HCT116 (cell line): Measurements from ENCODE around the gene WNT3A. TPM values are rescaled to one million over a fixed set of nuclear protein-coding genes. Genes with fewer than 3 reads are reported as not detected.

Experiments used
- ATAC-seq: fragments of 200-7000 bp; cut with Tn5 transposase; 2 replicates; pipeline ENCODE4 v1.9.1; 2020; ENCODE audit warnings: mild to moderate bottlenecking, moderate library complexity
- BruUV-seq: library from RNA; stranded (reverse); fragments of 400-500 nt; replicated peaks from 2 replicates; lab custom pipeline; 2021; lab: Mats Ljungman, UMichigan
- CTCF ChIA-PET: fragments of 300-600 bp; sonication (Branson Sonifier 250); formaldehyde crosslinking; loops from one replicate; lab custom pipeline; 2021; ENCODE audit warnings: antibody characterized with exemption; lab: Charles Lee
- POLR2A ChIA-PET: fragments of 300-600, 350-600 bp; sonication (Branson Sonifier 250); formaldehyde crosslinking; loops from one replicate; lab custom pipeline; 2021; ENCODE audit warnings: antibody characterized with exemption; lab: Charles Lee
- RAD21 ChIA-PET, 2 experiments: fragments of 300-600 bp; sonication (Branson Sonifier 250); formaldehyde crosslinking; loops; one replicate each; lab custom pipeline; 2023; ENCODE audit warnings: low total read pairs in 2 of 2; ENCODE audit not compliant: uncharacterized antibody in 2 of 2, unreplicated experiment in 2 of 2, low non-redundant PET in 1 of 2; lab: Charles Lee
- DNase-seq: peaks from one replicate; pipeline ENCODE4 v3.0.0-alpha.2; 2010; ENCODE audit warnings: low read depth, low spot score
- H2AFZ ChIP-seq: fragments of 200-600 bp; shearing (Covaris generic), sonication (generic); 2 replicates; pipeline ENCODE4 v1.6.1; 2017; ENCODE audit warnings: low read depth, mixed run types, mixed read lengths, antibody characterized with exemption, low read length; ENCODE audit not compliant: poor library complexity, severe bottlenecking
- H3K27ac ChIP-seq: 2 replicates; pipeline ENCODE4 v1.5.1; 2012; ENCODE audit warnings: low read depth, low read length
- H3K27me3 ChIP-seq: fragments of 200-600 bp; sonication (generic); 2 replicates; pipeline ENCODE4 v1.6.1; 2016; ENCODE audit warnings: mixed run types, low read length, mixed read lengths; ENCODE audit not compliant: insufficient read depth
- H3K36me3 ChIP-seq, 2 experiments: fragments of 200-500 bp in 1 of 2; fragments of 200-600 bp in 1 of 2; sonication (Bioruptor generic) in 1 of 2; sonication (generic) in 1 of 2; 2 replicates each; pipeline versions ENCODE4 v1.5.1 to v1.6.1; 2014 to 2016; ENCODE audit warnings: low read length in 2 of 2, inconsistent platforms in 1 of 2, mixed read lengths in 1 of 2, mixed run types in 1 of 2; ENCODE audit not compliant: insufficient read depth in 2 of 2, control insufficient read depth in 1 of 2
- H3K4me1 ChIP-seq, 2 experiments: fragments of 200-600 bp in 1 of 2; sonication (generic) in 1 of 2; 2 replicates each; pipeline versions ENCODE4 v1.5.1 to v1.6.1; 2012 to 2017; ENCODE audit warnings: low read length in 2 of 2, inconsistent platforms in 1 of 2, mild to moderate bottlenecking in 1 of 2, mixed read lengths in 1 of 2, mixed run types in 1 of 2, moderate library complexity in 1 of 2; ENCODE audit not compliant: insufficient read depth in 2 of 2, control insufficient read depth in 1 of 2
- H3K4me2 ChIP-seq: fragments of 200-600 bp; sonication (generic); 2 replicates; pipeline ENCODE4 v1.6.1; 2017; ENCODE audit warnings: mixed run types, low read length, mixed read lengths
- H3K4me3 ChIP-seq, 2 experiments: fragments of 200-600 bp in 1 of 2; sonication (generic) in 1 of 2; replicated peaks in 1 of 2; 2 replicates each; pipeline ENCODE4 v1.5.1; 2011 to 2016; ENCODE audit warnings: low read length in 2 of 2, control low read depth in 1 of 2, low read depth in 1 of 2, mild to moderate bottlenecking in 1 of 2, mixed read lengths in 1 of 2, mixed run types in 1 of 2
- H3K79me2 ChIP-seq: fragments of 200-600 bp; sonication (generic); 2 replicates; pipeline ENCODE4 v1.6.1; 2017; ENCODE audit warnings: mild to moderate bottlenecking, mixed run types, low read length, moderate library complexity, mixed read lengths; ENCODE audit not compliant: insufficient read depth
- H3K9ac ChIP-seq: fragments of 200-600 bp; sonication (generic); 2 replicates; pipeline ENCODE4 v1.6.1; 2016; ENCODE audit warnings: low read length, mixed read lengths
- H3K9me2 ChIP-seq: fragments of 200-600 bp; sonication (generic), shearing (Covaris generic); 2 replicates; pipeline ENCODE4 v1.6.1; 2017; ENCODE audit warnings: mixed run types, mild to moderate bottlenecking, moderate library complexity; ENCODE audit not compliant: insufficient read depth
- H3K9me3 ChIP-seq, 2 experiments: fragments of 200-500 bp in 1 of 2; fragments of 200-600 bp in 1 of 2; sonication (Bioruptor generic) in 1 of 2; sonication (generic) in 1 of 2; 2 replicates each; pipeline ENCODE4 v1.6.1; 2014 to 2017; ENCODE audit warnings: low read length in 2 of 2, mixed read lengths in 2 of 2, inconsistent platforms in 1 of 2, low read depth in 1 of 2, mild to moderate bottlenecking in 1 of 2, mixed run types in 1 of 2, moderate library complexity in 1 of 2; ENCODE audit not compliant: control insufficient read depth in 1 of 2, insufficient read depth in 1 of 2
- H4K20me1 ChIP-seq: fragments of 200-600 bp; sonication (generic), shearing (Covaris generic); 2 replicates; pipeline ENCODE4 v1.6.1; 2017; ENCODE audit warnings: mixed run types, mild to moderate bottlenecking, moderate library complexity; ENCODE audit not compliant: insufficient read depth
- CBX3 ChIP-seq: IDR thresholded peaks from 2 replicates; pipeline ENCODE4 v1.6.1; 2012; ENCODE audit warnings: low read depth
- EGR1 ChIP-seq: IDR thresholded peaks from 2 replicates; pipeline ENCODE4 v1.6.1; 2012; ENCODE audit warnings: low read depth
- EZH2 ChIP-seq: fragments of 200-600 bp; sonication (generic); IDR thresholded peaks from 2 replicates; pipeline ENCODE4 v1.6.1; 2017; ENCODE audit warnings: antibody characterized with exemption, mixed run types
- FOSL1 ChIP-seq: IDR thresholded peaks from 2 replicates; pipeline ENCODE4 v1.6.1; 2012; ENCODE audit warnings: low read depth
- JUND ChIP-seq: IDR thresholded peaks from 2 replicates; pipeline ENCODE4 v1.6.1; 2012
- POLR2A ChIP-seq: IDR thresholded peaks from 2 replicates; pipeline ENCODE4 v1.7.0; 2011; ENCODE audit warnings: borderline replicate concordance; ENCODE audit not compliant: insufficient read depth, insufficient read length; ENCODE audit errors: extremely low read depth
- SIN3A ChIP-seq: IDR thresholded peaks from 2 replicates; pipeline ENCODE4 v1.6.1; 2012; ENCODE audit warnings: low read depth
- SP1 ChIP-seq: IDR thresholded peaks from 2 replicates; pipeline ENCODE4 v1.6.1; 2012; ENCODE audit warnings: low read depth
- SRF ChIP-seq: IDR thresholded peaks from 2 replicates; pipeline ENCODE4 v1.6.1; 2012; ENCODE audit warnings: low read depth
- YY1 ChIP-seq: IDR thresholded peaks from 2 replicates; pipeline ENCODE4 v1.6.1; 2011; ENCODE audit warnings: low read length, low read depth, moderate library complexity, mild to moderate bottlenecking; ENCODE audit not compliant: insufficient replicate concordance; ENCODE audit errors: extremely low read depth
- ZFX ChIP-seq: fragments of 450-650 bp; IDR thresholded peaks from 2 replicates; pipeline ENCODE4 v1.6.1; 2017
- intact Hi-C: fragments of 100-400 bp; cut with micrococcal nuclease; formaldehyde crosslinking; loops from 2 replicates; pipeline ENCODE4 v1.10.0; 2022
- total RNA-seq: library from RNA; stranded (reverse); gene quantifications from one replicate; pipeline ENCODE4 v1.2.1, GENCODE V29; 2021; ENCODE audit not compliant: unreplicated experiment
- TF ChIP-seq, protein P1 (sequence below): IDR thresholded peaks from 2 replicates; pipeline ENCODE4 v1.6.1; 2012
- TF ChIP-seq, protein P2 (sequence below): IDR thresholded peaks from 2 replicates; pipeline ENCODE4 v1.6.1; 2011; ENCODE audit warnings: mild to moderate bottlenecking, low read length, moderate library complexity; ENCODE audit not compliant: insufficient replicate concordance; ENCODE audit errors: extremely low read depth
- TF ChIP-seq, protein P3 (sequence below): IDR thresholded peaks from 2 replicates; pipeline ENCODE4 v1.6.1; 2012
- TF ChIP-seq, protein P4 (sequence below), 3 experiments: fragments of 200-600 bp in 1 of 3; sonication (generic) in 1 of 3; IDR thresholded peaks in 2 of 3; conservative IDR thresholded peaks in 1 of 3; 2 replicates each; pipeline ENCODE4 v1.5.1; 2012 to 2017; ENCODE audit warnings: low read depth in 2 of 3, low read length in 2 of 3, antibody characterized with exemption in 1 of 3, borderline replicate concordance in 1 of 3, control low read depth in 1 of 3, mild to moderate bottlenecking in 1 of 3, mixed read lengths in 1 of 3, mixed run types in 1 of 3, moderate library complexity in 1 of 3; ENCODE audit not compliant: insufficient read depth in 1 of 3
- TF ChIP-seq, protein P5 (sequence below): IDR thresholded peaks from 2 replicates; pipeline ENCODE4 v1.6.1; 2012; ENCODE audit warnings: low read depth

The WNT3A gene
- total RNA-seq, 1 experiment from 2014 or later, result 3.7 TPM

DNA sequence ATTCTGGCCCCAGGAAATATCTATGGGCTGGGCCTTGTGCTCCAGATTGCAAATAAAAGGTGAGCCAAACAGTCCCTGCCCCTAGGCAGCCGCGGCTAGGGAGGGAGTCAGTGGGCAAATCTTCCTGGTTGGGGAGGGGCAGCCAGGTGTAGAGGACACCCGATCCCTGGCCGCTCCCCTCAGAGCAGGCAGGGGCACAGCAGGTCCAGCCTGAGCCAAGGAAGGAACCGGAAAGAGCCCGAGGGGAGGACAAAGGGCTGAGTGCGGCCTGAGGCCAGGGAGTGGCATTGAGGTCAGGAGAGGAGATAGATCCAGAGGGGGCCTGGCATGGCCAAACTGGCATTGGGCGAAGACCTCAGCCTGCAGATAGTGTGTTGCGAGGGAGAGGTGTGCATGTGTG, 39.1 kb downstream of the WNT3A start:
- Histone ChIP-seq H3K4me2 (no peak overlapping the region), H3K4me3 (no peak overlapping the region), H3K9ac (no peak overlapping the region), H3K4me1 (no peaks in the 10 kb centered on the region), H3K9me2 (no peaks in the 10 kb centered on the region), H2AFZ (no peak overlapping the region), H3K9me3 (no peaks in the 10 kb centered on the region), H3K79me2 (no peaks in the 10 kb centered on the region), H3K36me3 (no peaks in the 10 kb centered on the region), H3K27ac (no peak overlapping the region), H3K27me3 (0 out of 2 replicates have a peak, but pooled peaks cover 5% of the 10 kb centered on the region), H4K20me1 (no peaks in the 10 kb centered on the region)
- ChIA-PET CTCF (no interaction called here), RAD21 (no interaction called here), POLR2A (no interaction called here)
- intact Hi-C loops, result no loop called here
- BruUV-seq, result no TSS peak
- DNase-seq, result no peak
- no peak for TF ChIP-seq POLR2A
- no peak for TF ChIP-seq EZH2
- no peak for TF ChIP-seq SRF
- no peak for TF ChIP-seq SIN3A
- TF ChIP-seq, protein P1, sequence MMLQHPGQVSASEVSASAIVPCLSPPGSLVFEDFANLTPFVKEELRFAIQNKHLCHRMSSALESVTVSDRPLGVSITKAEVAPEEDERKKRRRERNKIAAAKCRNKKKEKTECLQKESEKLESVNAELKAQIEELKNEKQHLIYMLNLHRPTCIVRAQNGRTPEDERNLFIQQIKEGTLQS, result no peak
- TF ChIP-seq, protein P2, sequence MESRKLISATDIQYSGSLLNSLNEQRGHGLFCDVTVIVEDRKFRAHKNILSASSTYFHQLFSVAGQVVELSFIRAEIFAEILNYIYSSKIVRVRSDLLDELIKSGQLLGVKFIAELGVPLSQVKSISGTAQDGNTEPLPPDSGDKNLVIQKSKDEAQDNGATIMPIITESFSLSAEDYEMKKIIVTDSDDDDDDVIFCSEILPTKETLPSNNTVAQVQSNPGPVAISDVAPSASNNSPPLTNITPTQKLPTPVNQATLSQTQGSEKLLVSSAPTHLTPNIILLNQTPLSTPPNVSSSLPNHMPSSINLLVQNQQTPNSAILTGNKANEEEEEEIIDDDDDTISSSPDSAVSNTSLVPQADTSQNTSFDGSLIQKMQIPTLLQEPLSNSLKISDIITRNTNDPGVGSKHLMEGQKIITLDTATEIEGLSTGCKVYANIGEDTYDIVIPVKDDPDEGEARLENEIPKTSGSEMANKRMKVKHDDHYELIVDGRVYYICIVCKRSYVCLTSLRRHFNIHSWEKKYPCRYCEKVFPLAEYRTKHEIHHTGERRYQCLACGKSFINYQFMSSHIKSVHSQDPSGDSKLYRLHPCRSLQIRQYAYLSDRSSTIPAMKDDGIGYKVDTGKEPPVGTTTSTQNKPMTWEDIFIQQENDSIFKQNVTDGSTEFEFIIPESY, result no peak
- no peak for TF ChIP-seq SP1
- no peak for TF ChIP-seq ZFX
- TF ChIP-seq, protein P3, sequence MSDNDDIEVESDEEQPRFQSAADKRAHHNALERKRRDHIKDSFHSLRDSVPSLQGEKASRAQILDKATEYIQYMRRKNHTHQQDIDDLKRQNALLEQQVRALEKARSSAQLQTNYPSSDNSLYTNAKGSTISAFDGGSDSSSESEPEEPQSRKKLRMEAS, result no peak
- TF ChIP-seq, protein P4, sequence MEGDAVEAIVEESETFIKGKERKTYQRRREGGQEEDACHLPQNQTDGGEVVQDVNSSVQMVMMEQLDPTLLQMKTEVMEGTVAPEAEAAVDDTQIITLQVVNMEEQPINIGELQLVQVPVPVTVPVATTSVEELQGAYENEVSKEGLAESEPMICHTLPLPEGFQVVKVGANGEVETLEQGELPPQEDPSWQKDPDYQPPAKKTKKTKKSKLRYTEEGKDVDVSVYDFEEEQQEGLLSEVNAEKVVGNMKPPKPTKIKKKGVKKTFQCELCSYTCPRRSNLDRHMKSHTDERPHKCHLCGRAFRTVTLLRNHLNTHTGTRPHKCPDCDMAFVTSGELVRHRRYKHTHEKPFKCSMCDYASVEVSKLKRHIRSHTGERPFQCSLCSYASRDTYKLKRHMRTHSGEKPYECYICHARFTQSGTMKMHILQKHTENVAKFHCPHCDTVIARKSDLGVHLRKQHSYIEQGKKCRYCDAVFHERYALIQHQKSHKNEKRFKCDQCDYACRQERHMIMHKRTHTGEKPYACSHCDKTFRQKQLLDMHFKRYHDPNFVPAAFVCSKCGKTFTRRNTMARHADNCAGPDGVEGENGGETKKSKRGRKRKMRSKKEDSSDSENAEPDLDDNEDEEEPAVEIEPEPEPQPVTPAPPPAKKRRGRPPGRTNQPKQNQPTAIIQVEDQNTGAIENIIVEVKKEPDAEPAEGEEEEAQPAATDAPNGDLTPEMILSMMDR (IDR thresholded peaks at IDR 0.05 in 2 of 3, conservative IDR thresholded peaks at IDR 0.05 in 1 of 3; ENCODE audit: borderline replicate concordance in 1 of 3, insufficient read depth in 1 of 3, low read depth in 2 of 3, low read length in 2 of 3), result no peak
- TF ChIP-seq, protein P5, sequence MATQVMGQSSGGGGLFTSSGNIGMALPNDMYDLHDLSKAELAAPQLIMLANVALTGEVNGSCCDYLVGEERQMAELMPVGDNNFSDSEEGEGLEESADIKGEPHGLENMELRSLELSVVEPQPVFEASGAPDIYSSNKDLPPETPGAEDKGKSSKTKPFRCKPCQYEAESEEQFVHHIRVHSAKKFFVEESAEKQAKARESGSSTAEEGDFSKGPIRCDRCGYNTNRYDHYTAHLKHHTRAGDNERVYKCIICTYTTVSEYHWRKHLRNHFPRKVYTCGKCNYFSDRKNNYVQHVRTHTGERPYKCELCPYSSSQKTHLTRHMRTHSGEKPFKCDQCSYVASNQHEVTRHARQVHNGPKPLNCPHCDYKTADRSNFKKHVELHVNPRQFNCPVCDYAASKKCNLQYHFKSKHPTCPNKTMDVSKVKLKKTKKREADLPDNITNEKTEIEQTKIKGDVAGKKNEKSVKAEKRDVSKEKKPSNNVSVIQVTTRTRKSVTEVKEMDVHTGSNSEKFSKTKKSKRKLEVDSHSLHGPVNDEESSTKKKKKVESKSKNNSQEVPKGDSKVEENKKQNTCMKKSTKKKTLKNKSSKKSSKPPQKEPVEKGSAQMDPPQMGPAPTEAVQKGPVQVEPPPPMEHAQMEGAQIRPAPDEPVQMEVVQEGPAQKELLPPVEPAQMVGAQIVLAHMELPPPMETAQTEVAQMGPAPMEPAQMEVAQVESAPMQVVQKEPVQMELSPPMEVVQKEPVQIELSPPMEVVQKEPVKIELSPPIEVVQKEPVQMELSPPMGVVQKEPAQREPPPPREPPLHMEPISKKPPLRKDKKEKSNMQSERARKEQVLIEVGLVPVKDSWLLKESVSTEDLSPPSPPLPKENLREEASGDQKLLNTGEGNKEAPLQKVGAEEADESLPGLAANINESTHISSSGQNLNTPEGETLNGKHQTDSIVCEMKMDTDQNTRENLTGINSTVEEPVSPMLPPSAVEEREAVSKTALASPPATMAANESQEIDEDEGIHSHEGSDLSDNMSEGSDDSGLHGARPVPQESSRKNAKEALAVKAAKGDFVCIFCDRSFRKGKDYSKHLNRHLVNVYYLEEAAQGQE, result no peak
- no peak for TF ChIP-seq EGR1
- TF ChIP-seq YY1, result no peak
- TF ChIP-seq FOSL1, result no peak
- no peak for TF ChIP-seq JUND
- no peak for TF ChIP-seq CBX3
- ATAC-seq, result no peak
